Measurements from ENCODE around the gene URB1.

URB1 gene

GRCh38 chr21:32403201-32403777, 10.5 kb upstream of the URB1 start:
- 0 out of 2 replicates have a peak, but pooled peaks have one; percentile 24 for TF ChIP-seq ZNF561 (tag by site-specific recombination; IDR thresholded peaks at IDR 0.05; ENCODE audit: borderline replicate concordance)
- TF ChIP-seq, protein P1, sequence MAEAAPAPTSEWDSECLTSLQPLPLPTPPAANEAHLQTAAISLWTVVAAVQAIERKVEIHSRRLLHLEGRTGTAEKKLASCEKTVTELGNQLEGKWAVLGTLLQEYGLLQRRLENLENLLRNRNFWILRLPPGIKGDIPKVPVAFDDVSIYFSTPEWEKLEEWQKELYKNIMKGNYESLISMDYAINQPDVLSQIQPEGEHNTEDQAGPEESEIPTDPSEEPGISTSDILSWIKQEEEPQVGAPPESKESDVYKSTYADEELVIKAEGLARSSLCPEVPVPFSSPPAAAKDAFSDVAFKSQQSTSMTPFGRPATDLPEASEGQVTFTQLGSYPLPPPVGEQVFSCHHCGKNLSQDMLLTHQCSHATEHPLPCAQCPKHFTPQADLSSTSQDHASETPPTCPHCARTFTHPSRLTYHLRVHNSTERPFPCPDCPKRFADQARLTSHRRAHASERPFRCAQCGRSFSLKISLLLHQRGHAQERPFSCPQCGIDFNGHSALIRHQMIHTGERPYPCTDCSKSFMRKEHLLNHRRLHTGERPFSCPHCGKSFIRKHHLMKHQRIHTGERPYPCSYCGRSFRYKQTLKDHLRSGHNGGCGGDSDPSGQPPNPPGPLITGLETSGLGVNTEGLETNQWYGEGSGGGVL (tag by site-specific recombination; IDR thresholded peaks at IDR 0.05): 0 out of 2 replicates have a peak, but pooled peaks have one; percentile 17
- TF ChIP-seq, protein P2, sequence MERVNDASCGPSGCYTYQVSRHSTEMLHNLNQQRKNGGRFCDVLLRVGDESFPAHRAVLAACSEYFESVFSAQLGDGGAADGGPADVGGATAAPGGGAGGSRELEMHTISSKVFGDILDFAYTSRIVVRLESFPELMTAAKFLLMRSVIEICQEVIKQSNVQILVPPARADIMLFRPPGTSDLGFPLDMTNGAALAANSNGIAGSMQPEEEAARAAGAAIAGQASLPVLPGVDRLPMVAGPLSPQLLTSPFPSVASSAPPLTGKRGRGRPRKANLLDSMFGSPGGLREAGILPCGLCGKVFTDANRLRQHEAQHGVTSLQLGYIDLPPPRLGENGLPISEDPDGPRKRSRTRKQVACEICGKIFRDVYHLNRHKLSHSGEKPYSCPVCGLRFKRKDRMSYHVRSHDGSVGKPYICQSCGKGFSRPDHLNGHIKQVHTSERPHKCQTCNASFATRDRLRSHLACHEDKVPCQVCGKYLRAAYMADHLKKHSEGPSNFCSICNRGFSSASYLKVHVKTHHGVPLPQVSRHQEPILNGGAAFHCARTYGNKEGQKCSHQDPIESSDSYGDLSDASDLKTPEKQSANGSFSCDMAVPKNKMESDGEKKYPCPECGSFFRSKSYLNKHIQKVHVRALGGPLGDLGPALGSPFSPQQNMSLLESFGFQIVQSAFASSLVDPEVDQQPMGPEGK (tag by site-specific recombination; IDR thresholded peaks at IDR 0.05): peak; percentile 49; the same call in 1 of the 2 replicates
- TF ChIP-seq, protein P3, sequence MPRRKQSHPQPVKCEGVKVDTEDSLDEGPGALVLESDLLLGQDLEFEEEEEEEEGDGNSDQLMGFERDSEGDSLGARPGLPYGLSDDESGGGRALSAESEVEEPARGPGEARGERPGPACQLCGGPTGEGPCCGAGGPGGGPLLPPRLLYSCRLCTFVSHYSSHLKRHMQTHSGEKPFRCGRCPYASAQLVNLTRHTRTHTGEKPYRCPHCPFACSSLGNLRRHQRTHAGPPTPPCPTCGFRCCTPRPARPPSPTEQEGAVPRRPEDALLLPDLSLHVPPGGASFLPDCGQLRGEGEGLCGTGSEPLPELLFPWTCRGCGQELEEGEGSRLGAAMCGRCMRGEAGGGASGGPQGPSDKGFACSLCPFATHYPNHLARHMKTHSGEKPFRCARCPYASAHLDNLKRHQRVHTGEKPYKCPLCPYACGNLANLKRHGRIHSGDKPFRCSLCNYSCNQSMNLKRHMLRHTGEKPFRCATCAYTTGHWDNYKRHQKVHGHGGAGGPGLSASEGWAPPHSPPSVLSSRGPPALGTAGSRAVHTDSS (tag by site-specific recombination; IDR thresholded peaks at IDR 0.05): peak; percentile 63; the same call in 1 of the 2 replicates
- TF ChIP-seq SCRT2 (tag by site-specific recombination; IDR thresholded peaks at IDR 0.05): peak; percentile 52; the same call in 1 of the 2 replicates
- TF ChIP-seq ZNF692 (tag by site-specific recombination; IDR thresholded peaks at IDR 0.05): peak; percentile 84
- TF ChIP-seq ZNF341 (tag by site-specific recombination; IDR thresholded peaks at IDR 0.05; ENCODE audit: low read depth): no peak
- TF ChIP-seq ZNF639 (tag by site-specific recombination; IDR thresholded peaks at IDR 0.05): no peak
- TF ChIP-seq ZNF169 (tag by site-specific recombination; IDR thresholded peaks at IDR 0.05): no peak
- TF ChIP-seq ZNF10 (tag by site-specific recombination; IDR thresholded peaks at IDR 0.05): peak; percentile 23; the same call in 1 of the 2 replicates
- peak; percentile 70 for TF ChIP-seq CTCF (tag by site-specific recombination; IDR thresholded peaks at IDR 0.05)
- TF ChIP-seq ZFP69B (tag by site-specific recombination; IDR thresholded peaks at IDR 0.05): 0 out of 2 replicates have a peak, but pooled peaks have one; percentile 61
- peak; percentile 22; the same call in 1 of the 2 replicates for TF ChIP-seq SP7 (tag by site-specific recombination; IDR thresholded peaks at IDR 0.05)
- TF ChIP-seq GLIS1 (tag by site-specific recombination; IDR thresholded peaks at IDR 0.05): 0 out of 2 replicates have a peak, but pooled peaks have one; percentile 8
- TF ChIP-seq KLF17 (tag by site-specific recombination; IDR thresholded peaks at IDR 0.05): no peak
- TF ChIP-seq ZNF335 (tag by site-specific recombination; conservative IDR thresholded peaks at IDR 0.05): peak; percentile 82
- 0 out of 2 replicates have a peak, but pooled peaks have one; percentile 15 for TF ChIP-seq ZNF184 (tag by site-specific recombination; IDR thresholded peaks at IDR 0.05)
- TF ChIP-seq, protein P4, sequence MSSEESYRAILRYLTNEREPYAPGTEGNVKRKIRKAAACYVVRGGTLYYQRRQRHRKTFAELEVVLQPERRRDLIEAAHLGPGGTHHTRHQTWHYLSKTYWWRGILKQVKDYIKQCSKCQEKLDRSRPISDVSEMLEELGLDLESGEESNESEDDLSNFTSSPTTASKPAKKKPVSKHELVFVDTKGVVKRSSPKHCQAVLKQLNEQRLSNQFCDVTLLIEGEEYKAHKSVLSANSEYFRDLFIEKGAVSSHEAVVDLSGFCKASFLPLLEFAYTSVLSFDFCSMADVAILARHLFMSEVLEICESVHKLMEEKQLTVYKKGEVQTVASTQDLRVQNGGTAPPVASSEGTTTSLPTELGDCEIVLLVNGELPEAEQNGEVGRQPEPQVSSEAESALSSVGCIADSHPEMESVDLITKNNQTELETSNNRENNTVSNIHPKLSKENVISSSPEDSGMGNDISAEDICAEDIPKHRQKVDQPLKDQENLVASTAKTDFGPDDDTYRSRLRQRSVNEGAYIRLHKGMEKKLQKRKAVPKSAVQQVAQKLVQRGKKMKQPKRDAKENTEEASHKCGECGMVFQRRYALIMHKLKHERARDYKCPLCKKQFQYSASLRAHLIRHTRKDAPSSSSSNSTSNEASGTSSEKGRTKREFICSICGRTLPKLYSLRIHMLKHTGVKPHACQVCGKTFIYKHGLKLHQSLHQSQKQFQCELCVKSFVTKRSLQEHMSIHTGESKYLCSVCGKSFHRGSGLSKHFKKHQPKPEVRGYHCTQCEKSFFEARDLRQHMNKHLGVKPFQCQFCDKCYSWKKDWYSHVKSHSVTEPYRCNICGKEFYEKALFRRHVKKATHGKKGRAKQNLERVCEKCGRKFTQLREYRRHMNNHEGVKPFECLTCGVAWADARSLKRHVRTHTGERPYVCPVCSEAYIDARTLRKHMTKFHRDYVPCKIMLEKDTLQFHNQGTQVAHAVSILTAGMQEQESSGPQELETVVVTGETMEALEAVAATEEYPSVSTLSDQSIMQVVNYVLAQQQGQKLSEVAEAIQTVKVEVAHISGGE (tag by site-specific recombination; conservative IDR thresholded peaks at IDR 0.05; ENCODE audit: low read depth): peak; percentile 93

More at GRCh38 chr21:32403201-32403777, 10.5 kb upstream of the URB1 start:
- POLR2A ChIA-PET: interaction anchor here (0.6 to 1.0 kb wide), 4 partner anchors 16 to 209 kb away, joined by 3 to 10 read pairs (median 3); partner anchors contain the start of gene CFAP298
- Histone ChIP-seq H3K36me3 (ENCODE audit: control insufficient read depth in 2 of 2, insufficient read depth in 1 of 2, low read length in 2 of 2) (no peaks in the 10 kb centered on the region), H3K9me3 (ENCODE audit: control insufficient read depth, insufficient read depth, low read depth, low read length) (no peaks in the 10 kb centered on the region), H3K27ac (ENCODE audit: extremely low read depth, low read depth, low read length) (no peak overlapping the region), H3K4me3 (ENCODE audit: low read depth, low read length) (no peak overlapping the region), H3K4me1 (ENCODE audit: control insufficient read depth, insufficient read depth, low read length) (no peaks in the 10 kb centered on the region)
- CTCF ChIA-PET: interaction anchor here (0.6 to 12.7 kb wide), 27 partner anchors 8 to 725 kb away, joined by 3 to 209 read pairs (median 5); partner anchors contain the start of gene URB1

Data from HEK293 (cell line).